Measurements from ENCODE around the gene OCA2. TPM values are rescaled to one million over a fixed set of nuclear protein-coding genes. Genes with fewer than 3 reads are reported as not detected.

Gene OCA2
- total and polyA plus RNA-seq, 2 experiments from 2014 or later = not detected

DNA sequence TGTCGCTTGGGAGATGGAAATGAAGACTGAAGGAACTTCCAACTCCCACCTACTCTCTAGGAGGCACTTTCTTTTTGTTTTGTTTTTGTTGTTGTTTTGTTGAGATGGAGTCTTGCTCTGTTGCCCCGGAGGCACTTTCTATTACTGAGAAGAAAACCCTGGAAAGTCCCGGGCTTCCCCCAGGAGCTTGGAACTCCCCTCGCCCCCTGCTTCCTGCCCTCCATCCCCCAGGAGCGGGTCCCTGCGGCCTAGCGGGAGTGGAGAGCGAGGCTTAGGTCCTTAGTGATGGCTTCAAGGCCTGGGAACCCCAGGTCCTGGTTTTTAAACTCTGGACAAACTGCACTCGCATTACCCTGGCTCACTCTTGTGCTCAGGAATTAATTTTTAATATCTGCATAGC is 195.7 kb downstream of the OCA2 start:
- Histone ChIP-seq H3K4me2 (ENCODE audit: unreplicated experiment) (no peak overlapping the region), H3K9me3 (ENCODE audit: low read depth) (peaks cover 4% of the 10 kb centered on the region), H3K79me2 (ENCODE audit: insufficient read depth) (no peaks in the 10 kb centered on the region), H3K9me2 (ENCODE audit: insufficient read depth) (no peaks in the 10 kb centered on the region), H3K27ac (no peak overlapping the region), H2AFZ (no peak overlapping the region), H3K4me1 (ENCODE audit: insufficient read depth) (no peaks in the 10 kb centered on the region), H3K9ac (no peak overlapping the region), H3K36me3 (ENCODE audit: low read depth) (no peaks in the 10 kb centered on the region), H4K20me1 (ENCODE audit: insufficient read depth) (no peaks in the 10 kb centered on the region), H3K27me3 (replicated peaks; ENCODE audit: insufficient read depth) (no peaks in the 10 kb centered on the region), H3F3A (ENCODE audit: insufficient read depth) (no peaks in the 10 kb centered on the region), H3K4me3 (no peak overlapping the region)
- in situ Hi-C loops (cut with MboI) = no loop called here
- WGBS, 2 experiments (ENCODE audit: low coverage in 1 of 2, low lambda C conversion rate in 2 of 2, missing lambda C conversion rate in 2 of 2) = 47 to 51% methylated on average over 6 to 9 of the region's 9 CpGs
- no peak for DNase-seq
- TF ChIP-seq EZH2 (IDR thresholded peaks at IDR 0.05; ENCODE audit: insufficient read depth, poor library complexity, severe bottlenecking) (no peak), EZH2phosphoT487 (IDR thresholded peaks at IDR 0.05; ENCODE audit: insufficient read depth, low read depth) (no peak)

DNA sequence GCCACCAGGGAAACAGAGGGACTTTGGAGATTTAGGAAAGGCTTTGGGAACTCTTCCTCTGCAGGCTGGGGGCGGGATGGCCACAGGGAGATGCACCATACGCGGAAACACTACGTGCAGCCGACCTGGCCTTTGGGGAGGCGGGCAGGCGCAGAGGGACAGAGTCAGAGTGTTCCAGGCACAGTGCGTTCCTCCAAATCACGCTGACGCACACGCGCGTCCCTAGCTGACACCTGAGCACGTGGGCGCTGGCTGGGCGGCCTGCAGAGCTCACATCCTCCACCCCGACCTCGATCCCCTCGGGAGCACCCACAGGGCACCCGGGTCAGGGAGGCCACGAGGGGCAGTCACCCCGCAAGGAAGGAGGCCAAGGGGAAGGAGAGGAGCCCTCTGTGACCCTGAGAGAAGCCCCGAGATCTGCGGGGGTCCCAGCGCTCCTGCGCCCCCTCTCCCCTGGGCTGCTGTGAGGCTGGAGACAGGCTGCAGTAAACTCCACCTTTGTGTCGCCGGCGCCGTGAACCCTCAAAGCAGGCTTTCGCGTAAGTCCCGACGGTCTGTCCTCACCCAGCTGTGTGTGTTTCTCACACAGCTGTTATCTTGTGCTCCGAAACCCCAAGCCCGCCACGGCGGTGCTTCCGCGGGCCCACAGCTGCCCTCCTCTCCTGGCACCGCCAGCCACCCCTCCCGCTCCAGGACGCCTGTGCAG is 196.3 kb downstream of the OCA2 start:
- Histone ChIP-seq H3K79me2 (ENCODE audit: insufficient read depth) (no peaks in the 10 kb centered on the region), H3K4me2 (ENCODE audit: unreplicated experiment) (no peak overlapping the region), H3K27ac (no peak overlapping the region), H3K9me3 (ENCODE audit: low read depth) (peaks cover 4% of the 10 kb centered on the region), H3K27me3 (replicated peaks; ENCODE audit: insufficient read depth) (no peaks in the 10 kb centered on the region), H3K36me3 (ENCODE audit: low read depth) (no peaks in the 10 kb centered on the region), H3K9ac (no peak overlapping the region), H3K9me2 (ENCODE audit: insufficient read depth) (no peaks in the 10 kb centered on the region), H3K4me3 (no peak overlapping the region), H3K4me1 (ENCODE audit: insufficient read depth) (no peaks in the 10 kb centered on the region), H2AFZ (no peak overlapping the region), H3F3A (ENCODE audit: insufficient read depth) (no peaks in the 10 kb centered on the region), H4K20me1 (ENCODE audit: insufficient read depth) (no peaks in the 10 kb centered on the region)
- WGBS, 2 experiments (ENCODE audit: low coverage in 1 of 2, low lambda C conversion rate in 2 of 2, missing lambda C conversion rate in 2 of 2) = 71 to 75% methylated on average over 38 to 43 of the region's 43 CpGs
- TF ChIP-seq EZH2 (IDR thresholded peaks at IDR 0.05; ENCODE audit: insufficient read depth, poor library complexity, severe bottlenecking) (no peak), EZH2phosphoT487 (IDR thresholded peaks at IDR 0.05; ENCODE audit: insufficient read depth, low read depth) (no peak)
- in situ Hi-C loops (cut with MboI) = no loop called here
- DNase-seq = no peak

DNA sequence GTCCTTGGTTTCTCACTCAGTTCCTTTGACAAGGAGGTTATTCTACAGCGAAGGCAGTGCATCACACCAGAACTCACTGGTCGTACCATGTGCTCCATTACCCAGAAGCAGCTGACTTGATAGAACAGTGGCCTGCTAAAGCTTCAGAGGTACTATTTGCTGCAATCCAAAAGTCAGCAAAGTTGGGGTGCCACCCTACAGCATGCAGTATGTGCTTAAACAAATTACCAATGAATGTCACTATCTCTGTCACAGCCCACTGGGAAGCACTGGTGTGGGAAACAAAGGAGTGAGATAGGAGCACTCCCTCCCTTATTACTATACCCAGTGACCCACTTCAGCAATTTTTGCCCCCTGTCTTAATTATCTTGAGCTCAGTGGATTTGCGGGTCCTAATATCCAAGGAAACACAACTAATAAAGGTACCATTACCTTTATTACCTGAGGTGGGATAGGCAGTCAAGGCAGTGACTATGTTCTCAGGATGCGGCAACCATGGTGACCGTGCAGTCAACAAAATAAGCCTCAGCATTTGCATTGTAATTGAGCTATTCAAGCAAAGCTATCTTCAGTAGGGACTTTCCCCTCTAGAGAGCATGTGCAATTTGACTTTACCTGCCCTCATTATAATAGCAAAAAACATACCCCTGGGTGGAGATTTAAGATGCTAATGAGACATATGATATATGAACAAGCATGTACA is 199.4 kb downstream of the OCA2 start:
- Histone ChIP-seq H3K4me3 (no peak overlapping the region), H3K4me1 (ENCODE audit: insufficient read depth) (no peaks in the 10 kb centered on the region), H3K27ac (no peak overlapping the region), H3K9me3 (ENCODE audit: low read depth) (no peaks in the 10 kb centered on the region), H3K4me2 (ENCODE audit: unreplicated experiment) (no peak overlapping the region), H4K20me1 (ENCODE audit: insufficient read depth) (no peaks in the 10 kb centered on the region), H3K27me3 (replicated peaks; ENCODE audit: insufficient read depth) (no peaks in the 10 kb centered on the region), H3F3A (ENCODE audit: insufficient read depth) (no peaks in the 10 kb centered on the region), H3K9ac (no peak overlapping the region), H3K36me3 (ENCODE audit: low read depth) (no peaks in the 10 kb centered on the region), H3K9me2 (ENCODE audit: insufficient read depth) (no peaks in the 10 kb centered on the region), H2AFZ (no peak overlapping the region), H3K79me2 (ENCODE audit: insufficient read depth) (no peaks in the 10 kb centered on the region)
- DNase-seq = no peak
- in situ Hi-C loops (cut with MboI) = loop anchor here (25.0 kb wide), 1 partner anchor 112 kb away; no protein-coding TSS in a partner anchor
- TF ChIP-seq EZH2 (IDR thresholded peaks at IDR 0.05; ENCODE audit: insufficient read depth, poor library complexity, severe bottlenecking) (no peak), EZH2phosphoT487 (IDR thresholded peaks at IDR 0.05; ENCODE audit: insufficient read depth, low read depth) (no peak)
- 64 to 68% methylated on average over 5 of the region's 5 CpGs for WGBS, 2 experiments (ENCODE audit: low coverage in 1 of 2, low lambda C conversion rate in 2 of 2, missing lambda C conversion rate in 2 of 2)

DNA sequence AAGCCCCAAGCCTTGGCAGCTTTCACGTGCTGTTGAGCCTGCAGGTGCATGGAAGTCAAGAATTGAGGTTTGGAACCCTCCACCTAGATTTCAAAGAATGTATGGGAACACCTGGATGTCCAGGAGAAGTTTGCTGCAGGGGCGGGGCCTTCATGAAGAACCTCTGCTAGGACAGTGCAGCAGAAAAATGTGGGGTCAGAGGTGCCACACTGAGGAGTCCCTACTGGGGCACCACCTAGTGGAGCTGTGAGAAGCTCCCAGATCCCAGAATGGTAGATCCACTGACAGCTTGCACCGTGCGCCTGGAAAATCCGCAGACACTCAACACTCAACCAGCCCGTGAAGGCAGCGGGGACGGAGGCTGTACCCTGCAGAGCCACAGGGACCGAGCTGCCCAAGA is 201.6 kb downstream of the OCA2 start:
- WGBS, 2 experiments (ENCODE audit: low coverage in 1 of 2, low lambda C conversion rate in 2 of 2, missing lambda C conversion rate in 2 of 2) = 44 to 54% methylated on average over 9 of the region's 9 CpGs
- no peaks in the 10 kb centered on the region for H3K4me1 ChIP-seq (ENCODE audit: insufficient read depth)
- in situ Hi-C loops (cut with MboI) = loop anchor here (25.0 kb wide), 1 partner anchor 110 kb away; no protein-coding TSS in a partner anchor

More for the DNA sequence above, 201.6 kb downstream of the OCA2 start:
- H3K79me2 ChIP-seq (ENCODE audit: insufficient read depth) = no peaks in the 10 kb centered on the region
- H3K36me3 ChIP-seq (ENCODE audit: low read depth) = no peaks in the 10 kb centered on the region
- no peak overlapping the region for H3K4me2 ChIP-seq (ENCODE audit: unreplicated experiment)
- H3K9ac ChIP-seq = no peak overlapping the region
- TF ChIP-seq EZH2 (IDR thresholded peaks at IDR 0.05; ENCODE audit: insufficient read depth, poor library complexity, severe bottlenecking) (no peak), EZH2phosphoT487 (IDR thresholded peaks at IDR 0.05; ENCODE audit: insufficient read depth, low read depth) (no peak)
- H2AFZ ChIP-seq = no peak overlapping the region
- H3K9me3 ChIP-seq (ENCODE audit: low read depth) = no peaks in the 10 kb centered on the region
- H4K20me1 ChIP-seq (ENCODE audit: insufficient read depth) = no peaks in the 10 kb centered on the region
- no peak overlapping the region for H3K27ac ChIP-seq
- no peak overlapping the region for H3K4me3 ChIP-seq
- H3K27me3 ChIP-seq (replicated peaks; ENCODE audit: insufficient read depth) = no peaks in the 10 kb centered on the region
- no peaks in the 10 kb centered on the region for H3F3A ChIP-seq (ENCODE audit: insufficient read depth)
- H3K9me2 ChIP-seq (ENCODE audit: insufficient read depth) = no peaks in the 10 kb centered on the region
- DNase-seq = no peak

Data from GM23248 (cell line).